Measurements from ENCODE around the gene EDC3.
A peak's percentile ranks its signal among the peaks of the same experiment; 100 is the strongest.

The EDC3 gene

GRCh38 chr15:74653426-74654102, 42.3 kb downstream of the EDC3 start:
- no peak overlapping the region for H3K27ac Mint-ChIP-seq
- no peak overlapping the region for H3K4me3 Mint-ChIP-seq
- ATAC-seq (ENCODE audit: low read depth): no peak
- H3K4me1 Mint-ChIP-seq: peaks cover 16% of the 10 kb centered on the region
- H3K27me3 Mint-ChIP-seq: no peaks in the 10 kb centered on the region
- DNase-seq (ENCODE audit: low spot score in 2 of 2): no peak
- no peaks in the 10 kb centered on the region for H3K9me3 Mint-ChIP-seq
- peaks cover 8% of the 10 kb centered on the region for H3K36me3 Mint-ChIP-seq

GRCh38 chr15:74651242-74651741, 44.5 kb downstream of the EDC3 start:
- no peaks in the 10 kb centered on the region for H3K27me3 Mint-ChIP-seq

GRCh38 chr15:74648051-74648842, 47.6 kb downstream of the EDC3 start:
- Mint-ChIP-seq H3K4me1 (peaks cover 15% of the 10 kb centered on the region), H3K9me3 (no peaks in the 10 kb centered on the region), H3K36me3 (peaks cover 7% of the 10 kb centered on the region), H3K27ac (no peak overlapping the region), H3K4me3 (no peak overlapping the region), H3K27me3 (no peaks in the 10 kb centered on the region)
- no peak for DNase-seq (ENCODE audit: low spot score in 2 of 2)
- ATAC-seq (ENCODE audit: low read depth): no peak

More at GRCh38 chr15:74651242-74651741, 44.5 kb downstream of the EDC3 start:
- ATAC-seq (ENCODE audit: low read depth) (no peak), DNase-seq (ENCODE audit: low spot score in 2 of 2) (no peak)
- H3K4me1 Mint-ChIP-seq: peaks cover 17% of the 10 kb centered on the region
- H3K36me3 Mint-ChIP-seq: peaks cover 12% of the 10 kb centered on the region
- no peaks in the 10 kb centered on the region for H3K9me3 Mint-ChIP-seq
- H3K27ac Mint-ChIP-seq: no peak overlapping the region
- no peak overlapping the region for H3K4me3 Mint-ChIP-seq

- no peaks in the 10 kb centered on the region for H3K27me3 Mint-ChIP-seq
- no peak overlapping the region for H3K4me3 Mint-ChIP-seq
- no peak for DNase-seq (ENCODE audit: low spot score in 2 of 2)
- peaks cover 11% of the 10 kb centered on the region for H3K4me1 Mint-ChIP-seq
- no peaks in the 10 kb centered on the region for H3K9me3 Mint-ChIP-seq
- ATAC-seq (ENCODE audit: low read depth): no peak
- peaks cover 7% of the 10 kb centered on the region for H3K36me3 Mint-ChIP-seq
- no peak overlapping the region for H3K27ac Mint-ChIP-seq
Observed at GRCh38 chr15:74646480-74646879, 49.3 kb downstream of the EDC3 start.

- H3K4me1 Mint-ChIP-seq: peaks cover 5% of the 10 kb centered on the region
- H3K27ac Mint-ChIP-seq: no peak overlapping the region
- peaks cover 9% of the 10 kb centered on the region for H3K36me3 Mint-ChIP-seq
- DNase-seq (ENCODE audit: low spot score in 2 of 2) (no peak), ATAC-seq (ENCODE audit: low read depth) (no peak)
- no peaks in the 10 kb centered on the region for H3K9me3 Mint-ChIP-seq
- H3K4me3 Mint-ChIP-seq: no peak overlapping the region
- H3K27me3 Mint-ChIP-seq: no peaks in the 10 kb centered on the region
Observed at GRCh38 chr15:74643665-74644204, 52.1 kb downstream of the EDC3 start.

- ATAC-seq (ENCODE audit: low read depth) (no peak), DNase-seq (ENCODE audit: low spot score in 2 of 2) (no peak)
- peaks cover 11% of the 10 kb centered on the region for H3K36me3 Mint-ChIP-seq
- H3K4me1 Mint-ChIP-seq: peaks cover 3% of the 10 kb centered on the region
- no peak overlapping the region for H3K4me3 Mint-ChIP-seq
- no peaks in the 10 kb centered on the region for H3K27me3 Mint-ChIP-seq
- H3K27ac Mint-ChIP-seq: no peak overlapping the region
- no peaks in the 10 kb centered on the region for H3K9me3 Mint-ChIP-seq
Observed at GRCh38 chr15:74642734-74643664, 52.8 kb downstream of the EDC3 start.

GRCh38 chr15:74642348-74642733, 53.5 kb downstream of the EDC3 start:
- Mint-ChIP-seq H3K27me3 (no peaks in the 10 kb centered on the region), H3K4me1 (peaks cover 3% of the 10 kb centered on the region), H3K9me3 (no peaks in the 10 kb centered on the region), H3K36me3 (peaks cover 13% of the 10 kb centered on the region), H3K4me3 (no peak overlapping the region), H3K27ac (no peak overlapping the region)
- ATAC-seq (ENCODE audit: low read depth) (no peak), DNase-seq (ENCODE audit: low spot score in 2 of 2) (no peak)

- Mint-ChIP-seq H3K27ac (no peak overlapping the region), H3K4me1 (peaks cover 3% of the 10 kb centered on the region), H3K27me3 (no peaks in the 10 kb centered on the region), H3K36me3 (peaks cover 15% of the 10 kb centered on the region), H3K9me3 (no peaks in the 10 kb centered on the region), H3K4me3 (no peak overlapping the region)
- no peak for ATAC-seq (ENCODE audit: low read depth)
- no peak for DNase-seq (ENCODE audit: low spot score in 2 of 2)
Observed at GRCh38 chr15:74641151-74641550, 54.7 kb downstream of the EDC3 start.

GRCh38 chr15:74636984-74637383, 58.8 kb downstream of the EDC3 start:
- DNase-seq (ENCODE audit: low spot score in 2 of 2): no peak
- no peak overlapping the region for H3K27ac Mint-ChIP-seq
- H3K36me3 Mint-ChIP-seq: peaks cover 33% of the 10 kb centered on the region
- H3K9me3 Mint-ChIP-seq: no peaks in the 10 kb centered on the region
- H3K4me1 Mint-ChIP-seq: peaks cover 9% of the 10 kb centered on the region
- H3K4me3 Mint-ChIP-seq: no peak overlapping the region
- no peak for ATAC-seq (ENCODE audit: low read depth)
- H3K27me3 Mint-ChIP-seq: no peaks in the 10 kb centered on the region

- H3K27me3 Mint-ChIP-seq: no peaks in the 10 kb centered on the region
- DNase-seq (ENCODE audit: low spot score in 2 of 2) (peak; percentile 72 to 77), ATAC-seq (ENCODE audit: low read depth) (peak; percentile 63)
- H3K4me1 Mint-ChIP-seq: peaks cover 20% of the 10 kb centered on the region
- H3K4me3 Mint-ChIP-seq: no peak overlapping the region
- no peaks in the 10 kb centered on the region for H3K9me3 Mint-ChIP-seq
- peak overlapping the region; percentile 22 for H3K27ac Mint-ChIP-seq
- H3K36me3 Mint-ChIP-seq: peaks cover 34% of the 10 kb centered on the region
Observed at GRCh38 chr15:74635228-74635627, 60.6 kb downstream of the EDC3 start.

GRCh38 chr15:74633781-74634180, 62.0 kb downstream of the EDC3 start:
- no peaks in the 10 kb centered on the region for H3K27me3 Mint-ChIP-seq
- DNase-seq (ENCODE audit: low spot score in 2 of 2) (no peak), ATAC-seq (ENCODE audit: low read depth) (no peak)
- no peak overlapping the region for H3K27ac Mint-ChIP-seq
- H3K4me1 Mint-ChIP-seq: peaks cover 24% of the 10 kb centered on the region
- H3K36me3 Mint-ChIP-seq: peaks cover 34% of the 10 kb centered on the region
- H3K9me3 Mint-ChIP-seq: no peaks in the 10 kb centered on the region
- H3K4me3 Mint-ChIP-seq: no peak overlapping the region

- DNase-seq (ENCODE audit: low spot score in 2 of 2) (no peak), ATAC-seq (ENCODE audit: low read depth) (no peak)
- no peaks in the 10 kb centered on the region for H3K9me3 Mint-ChIP-seq
- no peak overlapping the region for H3K27ac Mint-ChIP-seq
- no peak overlapping the region for H3K4me3 Mint-ChIP-seq
- peaks cover 30% of the 10 kb centered on the region for H3K36me3 Mint-ChIP-seq
- H3K27me3 Mint-ChIP-seq: no peaks in the 10 kb centered on the region
- H3K4me1 Mint-ChIP-seq: peaks cover 30% of the 10 kb centered on the region
Observed at GRCh38 chr15:74632601-74633000, 63.2 kb downstream of the EDC3 start.

GRCh38 chr15:74631935-74632560, 63.8 kb downstream of the EDC3 start:
- no peak overlapping the region for H3K27ac Mint-ChIP-seq
- H3K9me3 Mint-ChIP-seq: no peaks in the 10 kb centered on the region
- DNase-seq (ENCODE audit: low spot score in 2 of 2) (peak; percentile 49 to 66), ATAC-seq (ENCODE audit: low read depth) (peak; percentile 23)
- H3K36me3 Mint-ChIP-seq: peaks cover 34% of the 10 kb centered on the region
- H3K4me3 Mint-ChIP-seq: no peak overlapping the region
- H3K27me3 Mint-ChIP-seq: no peaks in the 10 kb centered on the region
- H3K4me1 Mint-ChIP-seq: peaks cover 35% of the 10 kb centered on the region
